ENCODE measurements around the gene DOCK4.

Gene DOCK4

GRCh38 chr7:112160130-112160770 lies 45.9 kb downstream of the DOCK4 start:
- peak; percentile 16 for DNase-seq

GRCh38 chr7:112159351-112159750 lies 46.8 kb downstream of the DOCK4 start:
- DNase-seq: no peak

GRCh38 chr7:112157072-112157471 lies 49.1 kb downstream of the DOCK4 start:
- peak; percentile 86 for DNase-seq

GRCh38 chr7:112156412-112156811 lies 49.8 kb downstream of the DOCK4 start:
- no peak for DNase-seq

- no peak for DNase-seq
Observed at GRCh38 chr7:112154690-112155089, 51.5 kb downstream of the DOCK4 start.

GRCh38 chr7:112152186-112152585 lies 54.0 kb downstream of the DOCK4 start:
- DNase-seq: peak; percentile 52

- peak; percentile 34 for DNase-seq
Observed at GRCh38 chr7:112150823-112151641, 55.2 kb downstream of the DOCK4 start.

- no peak for DNase-seq
Observed at GRCh38 chr7:112149734-112150133, 56.5 kb downstream of the DOCK4 start.

GRCh38 chr7:112147793-112148361 lies 58.3 kb downstream of the DOCK4 start:
- peak; percentile 22 for DNase-seq

- no peak for DNase-seq
Observed at GRCh38 chr7:112145206-112145605, 61.0 kb downstream of the DOCK4 start.

- no peak for DNase-seq
Observed at GRCh38 chr7:112144284-112145059, 61.7 kb downstream of the DOCK4 start.

- DNase-seq: peak; percentile 99
Observed at GRCh38 chr7:112143582-112143981, 62.6 kb downstream of the DOCK4 start.

- peak; percentile 89 for DNase-seq
Observed at GRCh38 chr7:112143136-112143535, 63.1 kb downstream of the DOCK4 start.

- no peak for DNase-seq
Observed at GRCh38 chr7:112140600-112140999, 65.6 kb downstream of the DOCK4 start.

GRCh38 chr7:112138938-112139337 lies 67.3 kb downstream of the DOCK4 start:
- no peak for DNase-seq

- no peak for DNase-seq
Observed at GRCh38 chr7:112138325-112138852, 67.8 kb downstream of the DOCK4 start.

- DNase-seq: no peak
Observed at GRCh38 chr7:112137141-112138101, 68.8 kb downstream of the DOCK4 start.

GRCh38 chr7:112136271-112137008 lies 69.8 kb downstream of the DOCK4 start:
- no peak for DNase-seq

- no peak for DNase-seq
Observed at GRCh38 chr7:112135815-112136214, 70.4 kb downstream of the DOCK4 start.

GRCh38 chr7:112134039-112134438 lies 72.2 kb downstream of the DOCK4 start:
- no peak for DNase-seq

GRCh38 chr7:112133328-112133727 lies 72.9 kb downstream of the DOCK4 start:
- no peak for DNase-seq
